Fibroblast of skin of right biceps (primary cell): ENCODE measurements around the gene PRCC.

Source experiments
- DNase-seq: peaks from one replicate; pipeline ENCODE4 v3.0.0-alpha.2; 2013

PRCC gene

GRCh38 chr1:156815307-156815826 lies 48.0 kb downstream of the PRCC start:
- peak; percentile 60 for DNase-seq

GRCh38 chr1:156815961-156816422 lies 48.7 kb downstream of the PRCC start:
- DNase-seq: no peak

- peak; percentile 70 for DNase-seq
Measured at GRCh38 chr1:156816561-156817328, 49.4 kb downstream of the PRCC start, which contains the start of gene SH2D2A. TSS of gene SH2D2A (minus strand) at chr1:156816848. CDS start at chr1:156816708, 140 bp downstream.

GRCh38 chr1:156821801-156822200 lies 54.5 kb downstream of the PRCC start:
- DNase-seq: peak; percentile 73

- no peak for DNase-seq
Measured at GRCh38 chr1:156822680-156823079, 55.3 kb downstream of the PRCC start.

GRCh38 chr1:156823210-156823790 lies 56.0 kb downstream of the PRCC start:
- no peak for DNase-seq

GRCh38 chr1:156826630-156827029 lies 59.3 kb downstream of the PRCC start:
- no peak for DNase-seq

GRCh38 chr1:156828400-156829124 lies 61.2 kb downstream of the PRCC start:
- DNase-seq: no peak

- no peak for DNase-seq
Measured at GRCh38 chr1:156832434-156832833, 65.1 kb downstream of the PRCC start.

- DNase-seq: no peak
Measured at GRCh38 chr1:156833603-156834002, 66.3 kb downstream of the PRCC start.

GRCh38 chr1:156834322-156834721 lies 67.0 kb downstream of the PRCC start:
- no peak for DNase-seq

- no peak for DNase-seq
Measured at GRCh38 chr1:156836041-156836654, 68.8 kb downstream of the PRCC start.

GRCh38 chr1:156836892-156837291 lies 69.6 kb downstream of the PRCC start:
- DNase-seq: no peak

GRCh38 chr1:156838972-156839371 lies 71.6 kb downstream of the PRCC start:
- DNase-seq: no peak

GRCh38 chr1:156839426-156840109 lies 72.2 kb downstream of the PRCC start:
- no peak for DNase-seq

GRCh38 chr1:156840186-156840897 lies 73.0 kb downstream of the PRCC start:
- no peak for DNase-seq

- no peak for DNase-seq
Measured at GRCh38 chr1:156840898-156841279, 73.6 kb downstream of the PRCC start.

- DNase-seq: no peak
Measured at GRCh38 chr1:156841295-156841855, 74.0 kb downstream of the PRCC start.

GRCh38 chr1:156842618-156843300 lies 75.4 kb downstream of the PRCC start:
- DNase-seq: no peak

GRCh38 chr1:156844102-156844501 lies 76.8 kb downstream of the PRCC start:
- DNase-seq: no peak

- no peak for DNase-seq
Measured at GRCh38 chr1:156844638-156845037, 77.3 kb downstream of the PRCC start.
